ENCODE results near the gene DMXL2. TPM values are rescaled to one million over a fixed set of nuclear protein-coding genes. Genes with fewer than 3 reads are reported as not detected.
"Not testable (repeated sequence)": the region's sequence is repeated elsewhere in the genome, so short reads cannot be mapped to it uniquely, and the experiment has no call there.

The DMXL2 gene
- total RNA-seq, 1 donor from 2014 or later = 4.6 TPM

DNA sequence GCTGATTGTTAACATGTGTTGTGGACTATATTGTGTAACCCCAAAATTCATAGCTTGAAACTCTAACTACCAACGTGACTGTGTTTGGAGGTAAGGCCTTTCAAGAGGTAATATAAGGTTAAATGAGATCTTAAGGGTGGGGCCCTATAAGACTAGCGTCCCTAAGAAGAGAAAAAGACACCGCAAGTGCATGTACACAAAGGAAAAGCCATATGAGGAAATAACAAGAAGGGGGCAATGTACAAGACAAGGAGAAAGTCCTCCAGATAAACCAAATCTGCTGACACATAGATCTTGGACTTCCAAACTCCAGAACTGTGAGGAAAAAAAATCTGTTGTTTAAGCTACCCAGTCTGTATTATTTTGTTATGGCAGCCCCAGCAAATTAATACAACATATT is 8.6 kb downstream of the DMXL2 start:
- Mint-ChIP-seq H3K27me3 (peaks cover 7% of the 10 kb centered on the region), H3K4me1 (no peaks in the 10 kb centered on the region), H3K27ac (no peak overlapping the region), H3K4me3 (no peak overlapping the region), H3K36me3 (ENCODE audit: low read depth) (no peaks in the 10 kb centered on the region), H3K9me3 (no peaks in the 10 kb centered on the region)
- no peak for DNase-seq
- intact Hi-C loops (cut with micrococcal nuclease) = no loop called here

DNA sequence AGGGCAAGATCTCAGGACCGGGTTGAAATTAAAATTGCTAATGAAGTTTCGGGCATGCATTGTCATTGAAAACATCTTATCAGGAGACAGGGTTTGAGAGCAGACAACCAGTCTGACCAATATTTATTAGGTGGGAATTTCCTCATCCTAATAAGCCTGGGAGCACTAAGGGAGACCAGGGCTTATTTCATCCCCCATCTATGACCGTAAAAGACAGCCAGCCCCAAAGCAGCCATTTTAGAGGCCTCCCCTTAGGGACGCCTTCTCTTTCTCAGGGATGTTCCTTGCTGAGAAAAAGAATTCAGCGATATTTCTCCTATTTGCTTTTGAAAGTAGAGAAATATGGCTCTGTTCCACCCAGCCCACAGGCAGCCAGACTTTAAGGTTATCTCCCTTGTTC is 9.9 kb downstream of the DMXL2 start:
- H3K4me1 Mint-ChIP-seq; DNase-seq; H3K27me3 Mint-ChIP-seq; intact Hi-C loops (cut with micrococcal nuclease); H3K9me3 Mint-ChIP-seq; H3K36me3 Mint-ChIP-seq (ENCODE audit: low read depth); H3K4me3 Mint-ChIP-seq; H3K27ac Mint-ChIP-seq: not testable (repeated sequence)

DNA sequence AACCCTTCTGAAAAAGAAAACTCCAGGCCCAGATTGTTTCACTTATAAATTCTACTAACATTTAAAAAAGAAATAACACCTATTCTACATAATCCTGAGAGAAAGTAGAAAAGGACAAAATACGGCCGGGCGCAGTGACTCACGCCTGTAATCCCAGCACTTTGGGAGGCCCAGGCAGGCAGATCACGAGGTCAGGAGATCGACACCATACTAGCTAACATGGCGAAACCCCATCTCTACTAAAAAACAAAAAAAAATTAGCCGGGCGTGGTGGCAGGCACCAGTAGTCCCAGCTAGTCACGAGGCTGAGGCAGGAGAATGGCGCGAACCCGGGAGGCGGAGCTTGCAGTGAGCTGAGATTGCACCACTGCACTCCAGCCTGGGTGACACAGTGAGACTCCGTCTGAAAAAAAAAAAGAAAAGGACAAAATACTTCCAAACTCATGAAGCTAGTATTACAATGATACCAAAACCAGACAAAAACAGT is 19.1 kb downstream of the DMXL2 start:
- H3K36me3 Mint-ChIP-seq (ENCODE audit: low read depth); H3K9me3 Mint-ChIP-seq; H3K27ac Mint-ChIP-seq; H3K4me3 Mint-ChIP-seq; intact Hi-C loops (cut with micrococcal nuclease); H3K4me1 Mint-ChIP-seq; DNase-seq; H3K27me3 Mint-ChIP-seq: not testable (repeated sequence)

DNA sequence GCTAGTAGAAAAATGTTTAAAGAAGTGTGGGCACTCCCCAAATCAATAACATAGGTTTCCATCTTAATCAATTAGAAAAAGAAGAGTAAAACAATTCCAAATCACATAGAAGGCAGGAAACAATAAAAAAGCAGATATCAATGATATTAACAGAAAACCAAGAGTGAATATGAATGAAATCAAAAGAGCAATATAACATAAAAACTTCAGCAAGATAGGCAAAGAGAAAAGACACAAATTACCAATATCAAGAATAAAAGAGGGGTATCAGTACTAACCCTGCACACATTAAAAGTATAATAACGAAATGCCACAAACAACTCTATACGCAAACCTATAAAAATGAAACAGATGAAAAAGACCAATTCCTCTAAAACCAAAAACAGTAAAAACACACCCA is 19.6 kb downstream of the DMXL2 start:
- Mint-ChIP-seq H3K9me3 (no peaks in the 10 kb centered on the region), H3K27ac (no peak overlapping the region), H3K4me1 (no peaks in the 10 kb centered on the region)

DNA sequence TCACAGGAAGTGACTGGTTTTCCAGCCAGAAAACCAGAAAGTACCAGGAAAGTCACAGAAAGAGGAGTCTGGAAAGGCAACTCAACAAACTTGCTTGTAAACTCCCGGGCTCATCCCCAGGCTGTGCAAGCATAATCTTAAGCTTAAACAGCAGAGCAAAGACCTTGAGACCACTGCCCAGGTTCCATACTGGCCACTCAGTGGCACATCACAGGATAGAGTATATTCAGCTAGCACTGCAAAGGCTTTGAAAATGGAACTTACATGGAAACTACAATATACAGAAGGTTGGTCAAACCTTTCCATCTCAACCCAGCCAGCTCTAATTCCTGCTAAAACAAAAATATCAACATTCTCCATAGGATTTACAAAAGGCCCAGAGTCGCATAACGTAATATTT is 20.1 kb downstream of the DMXL2 start:
- H3K4me3 Mint-ChIP-seq = no peak overlapping the region
- no peaks in the 10 kb centered on the region for H3K36me3 Mint-ChIP-seq (ENCODE audit: low read depth)
- intact Hi-C loops (cut with micrococcal nuclease) = no loop called here
- no peaks in the 10 kb centered on the region for H3K4me1 Mint-ChIP-seq
- DNase-seq = no peak
- peaks cover 2% of the 10 kb centered on the region for H3K27me3 Mint-ChIP-seq
- no peak overlapping the region for H3K27ac Mint-ChIP-seq
- no peaks in the 10 kb centered on the region for H3K9me3 Mint-ChIP-seq

More for the DNA sequence above, 19.6 kb downstream of the DMXL2 start:
- Mint-ChIP-seq H3K36me3 (ENCODE audit: low read depth) (no peaks in the 10 kb centered on the region), H3K27me3 (no peaks in the 10 kb centered on the region), H3K4me3 (no peak overlapping the region)
- DNase-seq = no peak
- intact Hi-C loops (cut with micrococcal nuclease) = no loop called here

DNA sequence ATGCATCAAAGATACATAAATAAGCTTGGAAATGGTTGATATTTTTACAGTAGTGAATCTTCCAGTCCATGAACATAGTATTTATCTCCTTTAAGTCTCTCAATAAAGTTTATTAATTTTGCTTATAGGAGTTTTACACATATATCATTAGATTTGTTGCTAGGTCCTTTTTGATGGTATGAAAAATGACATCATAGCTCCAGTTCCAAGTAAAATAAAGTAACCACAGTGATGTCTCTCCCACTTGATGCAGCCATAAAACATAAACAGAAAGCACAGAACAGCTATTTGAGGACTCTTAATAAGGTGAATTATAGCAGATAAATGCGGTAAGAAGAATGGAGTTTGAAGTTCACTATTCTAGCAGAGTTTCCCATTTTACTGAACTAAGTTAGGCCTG is 20.8 kb downstream of the DMXL2 start:
- H3K27ac Mint-ChIP-seq = no peak overlapping the region
- DNase-seq = no peak
- peaks cover 2% of the 10 kb centered on the region for H3K27me3 Mint-ChIP-seq
- H3K4me3 Mint-ChIP-seq = no peak overlapping the region
- intact Hi-C loops (cut with micrococcal nuclease) = no loop called here
- H3K9me3 Mint-ChIP-seq = no peaks in the 10 kb centered on the region
- no peaks in the 10 kb centered on the region for H3K4me1 Mint-ChIP-seq
- no peaks in the 10 kb centered on the region for H3K36me3 Mint-ChIP-seq (ENCODE audit: low read depth)

DNA sequence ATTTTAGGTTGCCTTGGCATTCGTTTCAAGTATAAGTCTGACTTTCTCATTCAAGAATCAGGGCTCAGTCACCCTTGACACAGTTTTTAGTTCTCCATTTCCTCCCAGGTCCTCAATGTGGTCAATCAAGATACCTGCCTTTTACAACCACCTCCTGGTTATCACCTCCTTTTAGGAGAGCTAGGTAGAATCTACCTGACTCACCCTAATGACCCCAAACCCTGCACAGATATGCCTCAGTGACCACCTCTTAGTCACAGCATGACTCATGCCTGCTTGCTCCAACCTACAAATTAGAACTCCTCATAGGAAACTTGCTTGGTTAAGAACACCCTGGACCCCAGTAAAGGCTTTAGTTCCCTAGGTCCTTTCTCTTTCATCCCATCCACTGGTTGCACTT is 22.5 kb downstream of the DMXL2 start:
- intact Hi-C loops (cut with micrococcal nuclease) = no loop called here
- no peak for DNase-seq

DNA sequence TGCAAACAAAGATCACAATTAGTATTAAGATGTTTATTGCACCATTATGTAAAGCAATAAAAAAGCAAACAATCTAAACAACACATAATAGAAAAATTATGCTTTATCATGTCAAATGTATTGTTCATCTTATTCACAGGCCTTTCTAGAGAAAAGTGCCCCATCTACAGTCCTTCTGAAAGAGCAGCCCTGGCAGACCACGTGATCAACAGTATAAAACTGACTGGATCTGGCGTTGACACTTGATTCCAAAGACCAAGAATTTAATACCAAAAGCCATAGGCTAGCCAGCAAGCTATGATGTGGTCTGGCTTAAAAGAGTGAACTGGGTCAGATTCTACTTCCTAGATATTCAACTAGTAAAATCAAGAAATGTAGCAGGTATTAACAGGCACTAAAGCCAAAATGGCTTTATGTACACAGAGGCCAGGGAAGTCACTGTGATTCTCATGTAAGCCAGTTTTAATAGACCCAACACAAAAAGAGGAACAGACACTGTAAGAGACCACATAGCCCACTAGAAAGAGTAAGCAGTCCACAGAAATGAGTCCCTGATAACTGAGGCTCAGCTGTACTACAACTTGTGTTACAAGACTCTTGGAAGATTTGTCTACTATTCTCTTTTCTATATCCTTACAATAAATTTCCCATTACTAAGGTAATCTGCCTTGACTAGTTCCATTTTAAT is 32.5 kb downstream of the DMXL2 start:
- Mint-ChIP-seq H3K4me1 (no peaks in the 10 kb centered on the region), H3K27me3 (peaks cover 4% of the 10 kb centered on the region), H3K9me3 (peaks cover 21% of the 10 kb centered on the region), H3K36me3 (ENCODE audit: low read depth) (no peaks in the 10 kb centered on the region), H3K4me3 (no peak overlapping the region), H3K27ac (no peak overlapping the region)
- intact Hi-C loops (cut with micrococcal nuclease) = no loop called here
- no peak for DNase-seq

More for the DNA sequence above, 22.5 kb downstream of the DMXL2 start:
- Mint-ChIP-seq H3K4me1 (no peaks in the 10 kb centered on the region), H3K27me3 (peaks cover 2% of the 10 kb centered on the region), H3K9me3 (no peaks in the 10 kb centered on the region), H3K36me3 (ENCODE audit: low read depth) (no peaks in the 10 kb centered on the region), H3K27ac (no peak overlapping the region), H3K4me3 (no peak overlapping the region)

DNA sequence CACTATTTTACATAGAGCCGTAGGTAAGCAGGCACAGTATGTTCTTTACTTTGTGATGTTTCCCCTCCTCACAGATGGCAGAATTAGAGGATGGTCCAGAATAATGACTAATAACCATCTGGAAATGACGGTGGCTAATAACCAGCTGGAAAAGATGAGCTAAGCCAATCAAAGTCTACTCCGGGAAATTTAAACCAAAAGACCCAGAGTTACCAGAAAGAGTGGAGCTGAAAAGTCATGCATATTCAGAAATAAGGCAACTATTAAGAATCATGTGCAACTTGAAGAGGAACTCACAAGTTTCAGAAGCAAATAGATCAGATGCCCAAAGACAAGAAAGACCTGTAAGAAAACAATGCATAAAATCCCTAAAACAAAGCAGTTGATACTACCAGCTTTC is 33.6 kb downstream of the DMXL2 start:
- Mint-ChIP-seq H3K27me3 (peaks cover 4% of the 10 kb centered on the region), H3K9me3 (peaks cover 21% of the 10 kb centered on the region), H3K4me1 (no peaks in the 10 kb centered on the region), H3K27ac (no peak overlapping the region), H3K36me3 (ENCODE audit: low read depth) (no peaks in the 10 kb centered on the region), H3K4me3 (no peak overlapping the region)
- DNase-seq = no peak
- intact Hi-C loops (cut with micrococcal nuclease) = no loop called here

DNA sequence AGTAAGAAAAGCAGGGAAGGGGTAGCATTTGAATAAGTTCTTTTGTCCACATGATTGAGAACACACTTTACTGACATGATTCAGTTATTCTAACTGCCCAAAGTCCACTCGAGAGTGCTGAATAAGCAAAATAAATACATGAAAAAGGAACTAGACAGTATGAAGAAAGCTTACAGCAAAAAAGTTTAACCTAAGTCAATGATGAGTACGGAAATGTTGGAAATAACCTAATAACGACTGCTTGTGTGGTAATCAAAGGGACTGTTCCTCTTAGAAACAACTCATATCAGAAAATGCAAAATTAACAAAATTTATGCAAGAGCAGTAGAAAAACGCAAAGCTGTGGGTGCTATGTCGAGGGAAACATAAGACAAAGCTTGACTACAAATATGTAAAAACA is 36.6 kb downstream of the DMXL2 start:
- Mint-ChIP-seq H3K9me3 (peaks cover 12% of the 10 kb centered on the region), H3K36me3 (ENCODE audit: low read depth) (no peaks in the 10 kb centered on the region), H3K27ac (no peak overlapping the region), H3K4me1 (no peaks in the 10 kb centered on the region), H3K27me3 (peaks cover 3% of the 10 kb centered on the region), H3K4me3 (no peak overlapping the region)
- no peak for DNase-seq
- intact Hi-C loops (cut with micrococcal nuclease) = no loop called here

DNA sequence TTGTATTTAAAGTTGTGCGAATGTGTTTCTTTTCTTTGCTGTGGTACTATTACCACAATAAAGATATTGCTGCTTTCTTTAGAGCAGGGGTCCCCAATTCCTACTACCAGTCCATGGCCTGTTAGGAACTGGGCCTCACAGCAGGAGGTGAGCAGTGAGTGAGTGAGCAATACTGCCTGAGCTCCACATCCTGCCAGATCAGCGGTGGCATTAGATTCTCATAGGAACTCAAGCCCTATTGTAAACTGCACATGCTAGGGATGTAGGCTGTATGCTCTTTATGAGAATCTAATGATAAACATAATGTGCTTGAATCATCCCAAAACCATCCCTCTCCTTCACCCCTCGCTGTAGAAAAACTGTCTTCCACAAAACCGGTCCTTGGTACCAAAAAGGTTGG is 41.6 kb downstream of the DMXL2 start:
- no peaks in the 10 kb centered on the region for H3K4me1 Mint-ChIP-seq
- H3K27me3 Mint-ChIP-seq = no peaks in the 10 kb centered on the region
- no peaks in the 10 kb centered on the region for H3K36me3 Mint-ChIP-seq (ENCODE audit: low read depth)
- peaks cover 10% of the 10 kb centered on the region for H3K9me3 Mint-ChIP-seq
- H3K4me3 Mint-ChIP-seq = no peak overlapping the region
- no peak overlapping the region for H3K27ac Mint-ChIP-seq
- intact Hi-C loops (cut with micrococcal nuclease) = no loop called here
- no peak for DNase-seq

DNA sequence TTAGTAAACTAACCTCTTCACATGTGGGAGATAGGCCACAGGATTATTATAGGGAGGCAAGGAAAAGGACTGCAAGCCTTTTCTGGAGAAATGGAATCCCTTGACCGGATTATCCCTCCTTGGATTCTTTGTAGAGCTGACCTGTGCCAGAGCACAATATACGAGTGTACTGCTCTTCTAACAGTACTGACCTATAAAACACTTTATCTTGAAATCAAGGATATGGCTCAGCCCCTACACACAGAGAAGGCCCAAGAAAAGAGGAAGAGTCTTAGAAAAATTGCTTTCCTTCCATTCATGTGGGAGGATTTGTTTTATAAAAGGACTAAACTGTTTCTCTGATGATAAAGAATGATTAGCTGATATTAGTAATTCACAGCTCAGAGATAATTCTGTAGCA is 42.2 kb downstream of the DMXL2 start:
- intact Hi-C loops (cut with micrococcal nuclease) = no loop called here
- no peak overlapping the region for H3K4me3 Mint-ChIP-seq
- no peak for DNase-seq
- no peaks in the 10 kb centered on the region for H3K36me3 Mint-ChIP-seq (ENCODE audit: low read depth)
- H3K27ac Mint-ChIP-seq = no peak overlapping the region
- H3K4me1 Mint-ChIP-seq = no peaks in the 10 kb centered on the region
- H3K9me3 Mint-ChIP-seq = peaks cover 5% of the 10 kb centered on the region
- H3K27me3 Mint-ChIP-seq = no peaks in the 10 kb centered on the region

DNA sequence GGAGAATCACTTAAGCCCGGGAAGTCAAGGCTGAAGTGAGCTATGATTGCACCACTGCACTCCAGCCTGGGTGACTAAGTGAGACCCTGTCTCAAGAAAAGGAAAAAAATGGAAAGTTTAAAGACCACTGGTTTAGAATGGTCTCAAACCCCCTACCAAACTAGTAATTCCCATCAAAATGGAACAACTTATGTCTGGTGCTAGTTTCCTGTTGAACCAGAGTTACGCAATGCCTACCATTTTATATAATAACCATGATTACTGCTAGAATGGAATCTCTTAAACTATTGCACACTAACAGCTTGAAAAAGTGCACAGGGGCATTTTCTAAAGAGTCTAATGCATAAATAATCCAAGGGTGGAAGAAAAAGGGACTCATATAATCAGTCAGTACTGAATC is 43.6 kb downstream of the DMXL2 start:
- Mint-ChIP-seq H3K4me1 (no peaks in the 10 kb centered on the region), H3K27ac (no peak overlapping the region), H3K36me3 (ENCODE audit: low read depth) (no peaks in the 10 kb centered on the region), H3K27me3 (no peaks in the 10 kb centered on the region), H3K4me3 (no peak overlapping the region), H3K9me3 (peaks cover 3% of the 10 kb centered on the region)
- no peak for DNase-seq
- intact Hi-C loops (cut with micrococcal nuclease) = no loop called here

DNA sequence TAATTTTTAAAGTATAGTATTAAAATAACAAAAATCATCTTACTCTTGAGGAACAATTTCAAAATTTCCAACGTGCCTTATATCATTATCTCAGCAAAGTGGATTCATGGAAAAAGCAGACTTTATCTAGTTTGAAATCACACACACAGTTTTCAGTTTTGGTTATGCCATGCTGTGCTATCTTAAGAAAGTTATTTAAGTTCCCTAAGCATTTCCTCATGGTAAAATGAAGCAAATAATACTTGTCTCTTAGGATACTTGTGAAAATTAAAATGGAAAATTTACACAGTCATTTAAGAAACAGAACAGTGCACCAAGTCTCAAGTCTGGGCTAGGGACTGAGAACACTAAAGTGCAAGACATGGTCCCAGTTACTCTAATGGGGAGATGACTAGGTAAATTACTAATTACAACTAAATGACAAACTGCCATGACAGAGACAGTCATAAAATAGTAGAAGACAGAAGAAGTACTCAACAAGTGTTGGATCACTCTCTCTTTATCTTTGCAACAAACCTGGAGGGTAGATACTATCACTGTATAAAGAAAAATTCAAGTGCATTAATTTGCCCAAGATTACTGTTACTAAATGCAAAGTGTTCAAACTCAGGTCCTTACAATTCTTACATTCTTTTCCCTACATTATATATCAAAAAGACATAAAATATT is 44.8 kb downstream of the DMXL2 start:
- H3K4me1 Mint-ChIP-seq = no peaks in the 10 kb centered on the region
- intact Hi-C loops (cut with micrococcal nuclease) = no loop called here
- no peaks in the 10 kb centered on the region for H3K27me3 Mint-ChIP-seq
- no peaks in the 10 kb centered on the region for H3K36me3 Mint-ChIP-seq (ENCODE audit: low read depth)
- peaks cover 3% of the 10 kb centered on the region for H3K9me3 Mint-ChIP-seq
- H3K27ac Mint-ChIP-seq = no peak overlapping the region
- no peak for DNase-seq
- no peak overlapping the region for H3K4me3 Mint-ChIP-seq

All from activated CD4-positive, alpha-beta T cell treated with anti-CD3 and anti-CD28 coated beads, Interleukin-2, amount 10 ng/mL, durations not matched to agents 24 days and 14 days (primary cell).